IPS DF 4.7 (cell line): ENCODE data around the gene GMPR2.

ENCODE experiments used
- DNase-seq: peaks from one replicate; pipeline ENCODE4 v3.0.0-alpha.2; 2013; ENCODE audit warnings: low spot score; ENCODE audit errors: extremely low read depth

GMPR2 gene

GRCh38 chr14:24251880-24252288 is 19.2 kb downstream of the GMPR2 start:
- DNase-seq = no peak

GRCh38 chr14:24252289-24253124 is 19.8 kb downstream of the GMPR2 start:
- DNase-seq = no peak

GRCh38 chr14:24253936-24254335 is 21.2 kb downstream of the GMPR2 start:
- no peak for DNase-seq

GRCh38 chr14:24254630-24255392 is 22.1 kb downstream of the GMPR2 start:
- no peak for DNase-seq

GRCh38 chr14:24255438-24255837 is 22.7 kb downstream of the GMPR2 start:
- DNase-seq = no peak

- DNase-seq = no peak
Observed at GRCh38 chr14:24255931-24256711, 23.4 kb downstream of the GMPR2 start.

GRCh38 chr14:24256960-24257359 is 24.2 kb downstream of the GMPR2 start:
- no peak for DNase-seq

GRCh38 chr14:24258119-24258518 is 25.4 kb downstream of the GMPR2 start:
- DNase-seq = no peak

- no peak for DNase-seq
Observed at GRCh38 chr14:24258548-24259265, 26.0 kb downstream of the GMPR2 start.

GRCh38 chr14:24259282-24260025 is 26.7 kb downstream of the GMPR2 start:
- DNase-seq = no peak

GRCh38 chr14:24260026-24260779 is 27.5 kb downstream of the GMPR2 start:
- no peak for DNase-seq

- no peak for DNase-seq
Observed at GRCh38 chr14:24260780-24261157, 28.0 kb downstream of the GMPR2 start.

- no peak for DNase-seq
Observed at GRCh38 chr14:24261256-24261968, 28.7 kb downstream of the GMPR2 start.

- no peak for DNase-seq
Observed at GRCh38 chr14:24261969-24262327, 29.2 kb downstream of the GMPR2 start.

- no peak for DNase-seq
Observed at GRCh38 chr14:24262821-24263733, 30.3 kb downstream of the GMPR2 start, which contains the start of gene TGM1. TGM1 (minus strand) TSS chr14:24263177; CDS start chr14:24262352, 825 bp downstream.

- no peak for DNase-seq
Observed at GRCh38 chr14:24263848-24264247, 31.1 kb downstream of the GMPR2 start.

GRCh38 chr14:24264298-24264697 is 31.6 kb downstream of the GMPR2 start:
- DNase-seq = no peak
